NB4 (cell line): ENCODE measurements around the gene VWC2L.

Source experiments
- CTCF ChIP-seq: IDR thresholded peaks from one replicate; pipeline ENCODE4 v1.5.1; 2012; ENCODE audit warnings: low read depth, low read length
- MAX ChIP-seq: IDR thresholded peaks from 2 replicates; pipeline ENCODE4 v1.6.1; 2011; ENCODE audit warnings: low read depth, low read length
- POLR2A ChIP-seq: IDR thresholded peaks from 2 replicates; pipeline ENCODE4 v1.6.1; 2011; ENCODE audit warnings: mild to moderate bottlenecking; ENCODE audit not compliant: insufficient read length; ENCODE audit errors: extremely low read depth

GRCh38 chr2:214537929-214538328 lies 127.1 kb downstream of the VWC2L start:
- TF ChIP-seq CTCF (no peak), POLR2A (no peak), MAX (no peak)
